ENCODE data around the gene CAMSAP1. TPM values are rescaled to one million over a fixed set of nuclear protein-coding genes. Genes with fewer than 3 reads are reported as not detected.

Gene CAMSAP1
- total RNA-seq, 2 donors from 2014 or later: 19.4 to 21.4 TPM

GRCh38 chr9:135941288-135941995, 34.1 kb upstream of the CAMSAP1 start:
- Histone ChIP-seq H3K4me1 (peaks cover 0 to 10% of the 10 kb centered on the region in 2 donors), H3K27me3 (no peaks in the 10 kb centered on the region), H3K27ac (peak overlapping the region; percentile 36 to 39), H3K4me3 (no peak overlapping the region), H3K36me3 (peaks cover 79% of the 10 kb centered on the region), H3K9me3 (peaks cover 0 to 3% of the 10 kb centered on the region in 2 donors)
- no peak for DNase-seq (ENCODE audit: low spot score)
- no peak for TF ChIP-seq CTCF (IDR thresholded peaks at IDR 0.05)

- no peak for TF ChIP-seq CTCF (IDR thresholded peaks at IDR 0.05)
- no peak for DNase-seq (ENCODE audit: low spot score)
- H3K4me1 ChIP-seq: peaks cover 0 to 10% of the 10 kb centered on the region in 2 donors
Measured at GRCh38 chr9:135939351-135940265, 32.3 kb upstream of the CAMSAP1 start.

GRCh38 chr9:135937521-135938489, 30.5 kb upstream of the CAMSAP1 start:
- no peak overlapping the region for H3K27ac ChIP-seq
- no peak for TF ChIP-seq CTCF (IDR thresholded peaks at IDR 0.05)
- H3K27me3 ChIP-seq: no peaks in the 10 kb centered on the region
- peaks cover 0 to 10% of the 10 kb centered on the region in 2 donors for H3K4me1 ChIP-seq
- peaks cover 80% of the 10 kb centered on the region for H3K36me3 ChIP-seq
- no peak for DNase-seq (ENCODE audit: low spot score)
- H3K9me3 ChIP-seq: peaks cover 0 to 9% of the 10 kb centered on the region in 2 donors
- H3K4me3 ChIP-seq: no peak overlapping the region

More at GRCh38 chr9:135939351-135940265, 32.3 kb upstream of the CAMSAP1 start:
- no peaks in the 10 kb centered on the region for H3K27me3 ChIP-seq
- peaks cover 0 to 9% of the 10 kb centered on the region in 2 donors for H3K9me3 ChIP-seq
- no peak overlapping the region for H3K4me3 ChIP-seq
- no peak overlapping the region for H3K27ac ChIP-seq
- peaks cover 79% of the 10 kb centered on the region for H3K36me3 ChIP-seq

GRCh38 chr9:135933114-135933513, 25.8 kb upstream of the CAMSAP1 start:
- Histone ChIP-seq H3K27me3 (no peaks in the 10 kb centered on the region), H3K27ac (no peak overlapping the region), H3K4me1 (no peaks in the 10 kb centered on the region), H3K4me3 (no peak overlapping the region), H3K9me3 (peaks cover 0 to 9% of the 10 kb centered on the region in 2 donors), H3K36me3 (peaks cover 73% of the 10 kb centered on the region)
- no peak for TF ChIP-seq CTCF (IDR thresholded peaks at IDR 0.05)
- DNase-seq (ENCODE audit: low spot score): no peak

GRCh38 chr9:135932656-135933055, 25.3 kb upstream of the CAMSAP1 start:
- Histone ChIP-seq H3K36me3 (peaks cover 68% of the 10 kb centered on the region), H3K4me3 (no peak overlapping the region), H3K27ac (no peak overlapping the region), H3K9me3 (peaks cover 0 to 9% of the 10 kb centered on the region in 2 donors), H3K4me1 (no peaks in the 10 kb centered on the region), H3K27me3 (no peaks in the 10 kb centered on the region)
- no peak for DNase-seq (ENCODE audit: low spot score)
- no peak for TF ChIP-seq CTCF (IDR thresholded peaks at IDR 0.05)

All from right atrium auricular region (tissue), 2 donors.